SK-N-SH (cell line): ENCODE results near the gene RPS6KC1. TPM values are rescaled to one million over a fixed set of nuclear protein-coding genes. Genes with fewer than 3 reads are reported as not detected.
A peak's percentile ranks its signal among the peaks of the same experiment; 100 is the strongest.

Experiments used
- CTCF ChIA-PET: fragments of 300-600, 350-600 bp; formaldehyde crosslinking; extraction: SDS; loops from one replicate; lab custom pipeline; 2021; lab: Yijun Ruan, JAX
- POLR2A ChIA-PET: fragments of 350-600 bp; sonication (Branson Sonifier 250); formaldehyde crosslinking; extraction: SDS; loops from one replicate; lab custom pipeline; 2020; ENCODE audit warnings: antibody characterized with exemption, inconsistent platforms; lab: Yijun Ruan, JAX
- DNase-seq: peaks from one replicate; pipeline ENCODE4 v3.0.0; 2012
- H2AFZ ChIP-seq: fragments of 200-600 bp; sonication (generic); 2 replicates; pipeline ENCODE4 v1.8.1; 2016; ENCODE audit warnings: antibody characterized with exemption, mild to moderate bottlenecking, low read depth
- H3F3A ChIP-seq: fragments of 200-600 bp; sonication (generic); replicated peaks from 2 replicates; pipeline ENCODE3; 2016; ENCODE audit warnings: antibody characterized with exemption, mild to moderate bottlenecking; ENCODE audit not compliant: insufficient read depth
- H3K27ac ChIP-seq, 2 experiments: fragments of 200-500 bp in 1 of 2; fragments of 200-600 bp in 1 of 2; sonication (Bioruptor generic) in 1 of 2; sonication (generic), shearing (Covaris generic) in 1 of 2; 2 replicates each; pipeline versions ENCODE4 v1.5.1 to v1.6.1; 2014 to 2016; ENCODE audit warnings: low read depth in 2 of 2, inconsistent platforms in 1 of 2, low read length in 1 of 2, mild to moderate bottlenecking in 1 of 2, mixed read lengths in 1 of 2
- H3K27me3 ChIP-seq: fragments of 200-600 bp; sonication (generic), shearing (Covaris generic); 2 replicates; pipeline ENCODE4 v1.6.1; 2016; ENCODE audit warnings: mixed run types; ENCODE audit not compliant: insufficient read depth
- H3K36me3 ChIP-seq, 2 experiments: fragments of 200-500 bp in 1 of 2; fragments of 200-600 bp in 1 of 2; sonication (Bioruptor generic) in 1 of 2; sonication (generic) in 1 of 2; replicated peaks in 1 of 2; 2 replicates each; pipeline versions ENCODE3 to v1.5.1; 2014 to 2016; ENCODE audit warnings: low read length in 1 of 2, mild to moderate bottlenecking in 1 of 2; ENCODE audit not compliant: insufficient read depth in 2 of 2, control insufficient read depth in 1 of 2
- H3K4me1 ChIP-seq, 2 experiments: fragments of 200-500 bp in 1 of 2; fragments of 200-600 bp in 1 of 2; sonication (Bioruptor generic) in 1 of 2; sonication (generic), shearing (Covaris generic) in 1 of 2; 2 replicates each; pipeline versions ENCODE4 v1.5.1 to v1.6.1; 2014 to 2016; ENCODE audit warnings: low read depth in 1 of 2, low read length in 1 of 2, mixed run types in 1 of 2; ENCODE audit not compliant: insufficient read depth in 2 of 2, control insufficient read depth in 1 of 2
- H3K4me2 ChIP-seq: fragments of 200-600 bp; sonication (generic), shearing (Covaris generic); 2 replicates; pipeline ENCODE4 v1.6.1; 2017; ENCODE audit warnings: mixed run types
- H3K4me3 ChIP-seq, 2 experiments: fragments of 200-500 bp in 1 of 2; fragments of 200-600 bp in 1 of 2; sonication (Bioruptor generic) in 1 of 2; sonication (generic), shearing (Covaris generic) in 1 of 2; 2 replicates each; pipeline versions ENCODE4 v1.5.1 to v1.8.1; 2014 to 2016; ENCODE audit warnings: low read depth in 2 of 2, inconsistent platforms in 1 of 2, low read length in 1 of 2, mild to moderate bottlenecking in 1 of 2, mixed read lengths in 1 of 2, moderate library complexity in 1 of 2
- H3K79me2 ChIP-seq: fragments of 200-600 bp; sonication (generic); 2 replicates; pipeline ENCODE4 v1.8.1; 2017; ENCODE audit warnings: mild to moderate bottlenecking; ENCODE audit not compliant: insufficient read depth
- H3K9ac ChIP-seq: fragments of 200-600 bp; sonication (generic); 2 replicates; pipeline ENCODE4 v1.6.1; 2017; ENCODE audit warnings: mixed run types
- H3K9me2 ChIP-seq: fragments of 200-600 bp; sonication (generic); 2 replicates; pipeline ENCODE4 v1.6.1; 2017; ENCODE audit warnings: mixed run types
- H3K9me3 ChIP-seq: fragments of 200-600 bp; sonication (generic); 2 replicates; pipeline ENCODE4 v1.6.1; 2017; ENCODE audit warnings: mixed run types, mild to moderate bottlenecking, moderate library complexity
- H4K20me1 ChIP-seq: fragments of 200-600 bp; sonication (generic); 2 replicates; pipeline ENCODE4 v1.6.1; 2017; ENCODE audit warnings: mild to moderate bottlenecking, mixed run types; ENCODE audit not compliant: insufficient read depth
- ELF1 ChIP-seq: IDR thresholded peaks from 2 replicates; pipeline ENCODE4 v1.4.0; 2012
- EP300 ChIP-seq, 2 experiments: IDR thresholded peaks; 2 replicates each; pipeline versions ENCODE4 v1.4.0 to v1.6.1; 2012; ENCODE audit warnings: borderline replicate concordance in 1 of 2, low read depth in 1 of 2, low read length in 1 of 2
- FOSL2 ChIP-seq: IDR thresholded peaks from 2 replicates; pipeline ENCODE4 v1.4.0; 2012; ENCODE audit warnings: low read depth, mild to moderate bottlenecking, moderate library complexity, borderline replicate concordance
- FOXJ3 ChIP-seq: sonication (generic); formaldehyde crosslinking; IDR thresholded peaks from 2 replicates; pipeline ENCODE4 v1.5.1; 2020; ENCODE audit warnings: mild to moderate bottlenecking, missing genetic modification reagents
- GABPA ChIP-seq: IDR thresholded peaks from 2 replicates; pipeline ENCODE4 v1.4.0; 2012; ENCODE audit warnings: low read depth, mild to moderate bottlenecking
- JUND ChIP-seq: IDR thresholded peaks from 2 replicates; pipeline ENCODE4 v1.4.0; 2012
- NFIC ChIP-seq: IDR thresholded peaks from 2 replicates; pipeline ENCODE4 v1.4.0; 2012; ENCODE audit warnings: borderline replicate concordance
- POLR2AphosphoS5 ChIP-seq: IDR thresholded peaks from 2 replicates; pipeline ENCODE4 v1.6.1; 2012; ENCODE audit warnings: low read depth, low read length
- RAD21 ChIP-seq: IDR thresholded peaks from 2 replicates; pipeline ENCODE4 v1.6.1; 2012; ENCODE audit warnings: mild to moderate bottlenecking, low read length
- RFX5 ChIP-seq: IDR thresholded peaks from 2 replicates; pipeline ENCODE4 v1.6.1; 2012; ENCODE audit warnings: mild to moderate bottlenecking, improper control_type of control experiment, low read length
- SIN3A ChIP-seq: IDR thresholded peaks from 2 replicates; pipeline ENCODE4 v1.6.1; 2012; ENCODE audit warnings: low read depth, mild to moderate bottlenecking, low read length, moderate library complexity, borderline replicate concordance
- SMC3 ChIP-seq: IDR thresholded peaks from 2 replicates; pipeline ENCODE4 v1.6.1; 2012; ENCODE audit warnings: low read depth, low read length, improper control_type of control experiment
- TAF1 ChIP-seq: IDR thresholded peaks from 2 replicates; pipeline ENCODE4 v1.6.1; 2012; ENCODE audit warnings: low read depth, mild to moderate bottlenecking, low read length, moderate library complexity, borderline replicate concordance
- TEAD4 ChIP-seq: IDR thresholded peaks from 2 replicates; pipeline ENCODE4 v1.4.0; 2012; ENCODE audit warnings: mild to moderate bottlenecking, borderline replicate concordance; ENCODE audit not compliant: insufficient read depth
- YY1 ChIP-seq: IDR thresholded peaks from 2 replicates; pipeline ENCODE4 v1.4.0; 2012; ENCODE audit warnings: low read depth, mild to moderate bottlenecking
- WGBS: methylation state at CpG from one replicate; pipeline ENCODE4 v1.1.6; 2017; ENCODE audit warnings: low lambda C conversion rate; 5-methylcytosine and 5-hydroxymethylcytosine counted together
- polyA plus RNA-seq, 3 experiments: library from polyadenylated mRNA; depleted of rRNA; stranded (reverse); fragments of >200 nt; gene quantifications; 2 replicates each; pipeline ENCODE4 v1.2.3, GENCODE V29; 2012
- TF ChIP-seq, protein P1 (sequence below): IDR thresholded peaks from 2 replicates; pipeline ENCODE4 v1.4.0; 2012; ENCODE audit warnings: low read depth, borderline replicate concordance
- TF ChIP-seq, protein P2 (sequence below): IDR thresholded peaks from 2 replicates; pipeline ENCODE4; 2012

RPS6KC1 gene
- polyA plus RNA-seq, 1 of the 3 experiments (the other 2 are of a cell fraction), result 7.8 TPM

DNA sequence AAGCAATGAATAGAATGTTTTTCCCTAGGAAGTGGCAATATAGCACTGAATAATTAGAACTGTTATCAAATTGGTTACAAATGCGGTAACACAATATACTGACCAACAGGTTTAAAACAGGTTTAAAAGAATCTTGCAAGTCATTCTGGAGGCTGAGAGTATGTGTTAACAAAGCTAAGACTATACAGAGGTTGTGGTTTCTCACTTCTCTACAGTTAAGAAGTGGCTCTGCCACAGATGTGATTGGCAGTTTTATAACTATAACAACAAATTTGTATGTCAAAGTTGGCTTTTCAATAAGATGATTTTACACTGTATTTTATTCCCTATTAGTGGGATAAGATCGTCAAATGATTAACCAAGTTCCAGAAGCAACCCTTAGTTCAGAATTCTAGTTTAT is 42.5 kb upstream of the RPS6KC1 start:
- Histone ChIP-seq H3F3A (no peaks in the 10 kb centered on the region), H2AFZ (no peak overlapping the region), H3K79me2 (peaks cover 51% of the 10 kb centered on the region), H3K9me2 (no peaks in the 10 kb centered on the region), H3K27me3 (no peaks in the 10 kb centered on the region), H3K36me3 (peaks cover 66 to 72% of the 10 kb centered on the region in 2 experiments), H3K4me3 (no peak overlapping the region), H3K9me3 (no peaks in the 10 kb centered on the region), H3K9ac (no peak overlapping the region), H3K4me2 (no peak overlapping the region), H3K4me1 (no peaks in the 10 kb centered on the region; a peak in 1 of 4 replicates), H3K27ac (no peak overlapping the region), H4K20me1 (peaks cover 4% of the 10 kb centered on the region; the same call in 1 of the 2 replicates)
- ChIA-PET CTCF (no interaction called here), POLR2A (no interaction called here)
- 99% methylated on average over 2 of the region's 2 CpGs for WGBS
- DNase-seq, result no peak
- TF ChIP-seq YY1 (no peak), TEAD4 (no peak), JUND (no peak)

DNA sequence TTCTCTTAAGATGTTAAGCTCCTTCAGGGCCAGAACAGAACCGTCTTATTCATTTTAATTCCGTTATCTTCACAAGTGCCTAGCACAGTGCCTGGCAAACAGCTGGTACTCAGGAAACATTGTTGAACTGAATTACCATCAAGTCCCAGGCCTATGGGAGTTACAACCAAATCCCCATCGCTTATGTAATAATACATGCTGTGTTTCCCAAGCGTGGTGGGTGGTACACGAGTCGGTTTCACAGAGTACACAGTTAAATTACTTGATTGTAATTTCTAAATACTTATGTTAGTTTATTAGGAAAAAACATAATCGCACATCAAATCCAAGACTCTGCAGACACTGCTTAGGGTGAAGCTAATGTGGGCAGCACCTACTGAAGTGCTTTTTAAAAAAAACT is 36.4 kb upstream of the RPS6KC1 start:
- H3K4me3 ChIP-seq, result peak overlapping the region; percentile 95 to 96
- H3K9ac ChIP-seq, result peak overlapping the region; percentile 90
- no peaks in the 10 kb centered on the region for H3K27me3 ChIP-seq
- H3K9me3 ChIP-seq, result no peaks in the 10 kb centered on the region
- WGBS, result 8% methylated on average over 7 of the region's 7 CpGs
- no peaks in the 10 kb centered on the region for H4K20me1 ChIP-seq
- H3K27ac ChIP-seq, result peak overlapping the region; percentile 88 to 100
- H3F3A ChIP-seq, result peaks cover 3% of the 10 kb centered on the region
- no peaks in the 10 kb centered on the region for H3K9me2 ChIP-seq
- peaks cover 21 to 24% of the 10 kb centered on the region in 2 experiments for H3K36me3 ChIP-seq
- TF ChIP-seq TEAD4 (no peak), NFIC (no peak), FOSL2 (no peak), RFX5 (no peak), GABPA (no peak), EP300 (IDR thresholded peaks at IDR 0.05; ENCODE audit: borderline replicate concordance in 1 of 2, low read depth in 1 of 2, low read length in 1 of 2) (no peak), POLR2AphosphoS5 (no peak), ELF1 (no peak), TAF1 (no peak), FOXJ3 (CRISPR knock-in tag) (no peak), SMC3 (no peak), RAD21 (no peak), SIN3A (no peak)
- TF ChIP-seq, protein P1, sequence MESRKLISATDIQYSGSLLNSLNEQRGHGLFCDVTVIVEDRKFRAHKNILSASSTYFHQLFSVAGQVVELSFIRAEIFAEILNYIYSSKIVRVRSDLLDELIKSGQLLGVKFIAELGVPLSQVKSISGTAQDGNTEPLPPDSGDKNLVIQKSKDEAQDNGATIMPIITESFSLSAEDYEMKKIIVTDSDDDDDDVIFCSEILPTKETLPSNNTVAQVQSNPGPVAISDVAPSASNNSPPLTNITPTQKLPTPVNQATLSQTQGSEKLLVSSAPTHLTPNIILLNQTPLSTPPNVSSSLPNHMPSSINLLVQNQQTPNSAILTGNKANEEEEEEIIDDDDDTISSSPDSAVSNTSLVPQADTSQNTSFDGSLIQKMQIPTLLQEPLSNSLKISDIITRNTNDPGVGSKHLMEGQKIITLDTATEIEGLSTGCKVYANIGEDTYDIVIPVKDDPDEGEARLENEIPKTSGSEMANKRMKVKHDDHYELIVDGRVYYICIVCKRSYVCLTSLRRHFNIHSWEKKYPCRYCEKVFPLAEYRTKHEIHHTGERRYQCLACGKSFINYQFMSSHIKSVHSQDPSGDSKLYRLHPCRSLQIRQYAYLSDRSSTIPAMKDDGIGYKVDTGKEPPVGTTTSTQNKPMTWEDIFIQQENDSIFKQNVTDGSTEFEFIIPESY, result no peak
- TF ChIP-seq, protein P2, sequence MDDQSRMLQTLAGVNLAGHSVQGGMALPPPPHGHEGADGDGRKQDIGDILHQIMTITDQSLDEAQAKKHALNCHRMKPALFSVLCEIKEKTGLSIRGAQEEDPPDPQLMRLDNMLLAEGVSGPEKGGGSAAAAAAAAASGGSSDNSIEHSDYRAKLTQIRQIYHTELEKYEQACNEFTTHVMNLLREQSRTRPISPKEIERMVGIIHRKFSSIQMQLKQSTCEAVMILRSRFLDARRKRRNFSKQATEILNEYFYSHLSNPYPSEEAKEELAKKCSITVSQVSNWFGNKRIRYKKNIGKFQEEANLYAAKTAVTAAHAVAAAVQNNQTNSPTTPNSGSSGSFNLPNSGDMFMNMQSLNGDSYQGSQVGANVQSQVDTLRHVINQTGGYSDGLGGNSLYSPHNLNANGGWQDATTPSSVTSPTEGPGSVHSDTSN, result no peak
- TF ChIP-seq, all 33 proteins: peak for 0
- ChIA-PET CTCF (interaction anchor here (2.9 kb wide), 1 partner anchor 19 kb away, joined by 19 read pairs; no protein-coding TSS in a partner anchor), POLR2A (interaction anchor here (3.0 kb wide), 1 partner anchor 36 kb away, joined by 12 read pairs; the partner anchor contains the start of gene RPS6KC1)
- Histone ChIP-seq H2AFZ (peak overlapping the region; percentile 86), H3K4me2 (peak overlapping the region; percentile 94), H3K4me1 (peaks cover 6 to 9% of the 10 kb centered on the region in 2 experiments; a peak in 3 of 4 replicates), H3K79me2 (peaks cover 56% of the 10 kb centered on the region)
- peak; percentile 13 for DNase-seq
